PC-3 (cell line): Measurements from ENCODE around the gene IKZF5. TPM values are rescaled to one million over a fixed set of nuclear protein-coding genes. Genes with fewer than 3 reads are reported as not detected.

ENCODE experiments used
- ATAC-seq: fragments of 200-7000 bp; cut with Tn5 transposase; 2 replicates; pipeline ENCODE4 v1.9.1; 2020; ENCODE audit warnings: mild to moderate bottlenecking, moderate library complexity
- BruUV-seq: library from RNA; stranded (reverse); fragments of 400-500 nt; replicated peaks from 2 replicates; lab custom pipeline; 2021; lab: Mats Ljungman, UMichigan
- CTCF ChIA-PET: fragments of 300-600 bp; sonication (Branson Sonifier 250); formaldehyde crosslinking; loops from one replicate; lab custom pipeline; 2022; ENCODE audit warnings: antibody characterized with exemption; lab: Charles Lee
- POLR2A ChIA-PET: fragments of 300-600 bp; sonication (Branson Sonifier 250); formaldehyde crosslinking; loops from one replicate; lab custom pipeline; 2022; ENCODE audit warnings: antibody characterized with exemption; ENCODE audit not compliant: unreplicated experiment; lab: Charles Lee
- DNase-seq: peaks from one replicate; pipeline ENCODE4 v3.0.0-alpha.2; 2015
- H2AFZ ChIP-seq: fragments of 300-600 bp; sonication (generic); 2 replicates; pipeline ENCODE4 v1.6.0; 2016; ENCODE audit warnings: antibody characterized with exemption, low read length
- H3F3A ChIP-seq: fragments of 300-600 bp; sonication (generic); one replicate; pipeline ENCODE4 v1.6.0; 2017; ENCODE audit warnings: antibody characterized with exemption, low read length, control low read depth, mild to moderate bottlenecking; ENCODE audit not compliant: unreplicated experiment
- H3K27ac ChIP-seq: fragments of 300-600 bp; sonication (generic); 2 replicates; pipeline ENCODE4 v1.5.1; 2016; ENCODE audit warnings: mild to moderate bottlenecking, low read length
- H3K27me3 ChIP-seq: fragments of 300-600 bp; sonication (generic); 2 replicates; pipeline ENCODE4 v1.6.1; 2016; ENCODE audit warnings: low read length, mixed read lengths
- H3K36me3 ChIP-seq: fragments of 300-600 bp; sonication (generic); 2 replicates; pipeline ENCODE4 v1.6.1; 2016; ENCODE audit warnings: low read depth, mixed run types, low read length, mixed read lengths
- H3K4me1 ChIP-seq: fragments of 300-600 bp; sonication (generic); 2 replicates; pipeline ENCODE4 v1.5.1; 2016; ENCODE audit warnings: low read length; ENCODE audit not compliant: insufficient read depth
- H3K4me2 ChIP-seq: fragments of 300-600 bp; sonication (generic); 2 replicates; pipeline ENCODE4 v1.6.0; 2016; ENCODE audit warnings: low read length
- H3K4me3 ChIP-seq: fragments of 300-600 bp; sonication (generic); 2 replicates; pipeline ENCODE4 v1.5.1; 2016; ENCODE audit warnings: mild to moderate bottlenecking, low read length, mixed read lengths
- H3K79me2 ChIP-seq: fragments of 300-600 bp; sonication (generic); 2 replicates; pipeline ENCODE4 v1.6.1; 2017; ENCODE audit warnings: low read length, mixed read lengths
- H3K9ac ChIP-seq: fragments of 300-600 bp; sonication (generic); 2 replicates; pipeline ENCODE4 v1.6.0; 2016; ENCODE audit warnings: mild to moderate bottlenecking, low read length
- H3K9me2 ChIP-seq: fragments of 300-600 bp; sonication (generic); replicated peaks from 2 replicates; pipeline ENCODE4 v1.6.1; 2016; ENCODE audit warnings: mixed run types, low read length, mixed read lengths
- H3K9me3 ChIP-seq: fragments of 300-600 bp; sonication (generic); 2 replicates; pipeline ENCODE4 v1.6.1; 2016; ENCODE audit warnings: low read length, mixed read lengths
- H4K20me1 ChIP-seq: fragments of 300-600 bp; sonication (generic); 2 replicates; pipeline ENCODE4 v1.6.1; 2016; ENCODE audit warnings: low read length, mixed read lengths
- CTCF ChIP-seq: fragments of 300-600 bp; sonication (generic); conservative IDR thresholded peaks from 2 replicates; pipeline ENCODE4 v1.5.1; 2017; ENCODE audit warnings: antibody characterized with exemption, low read depth, mild to moderate bottlenecking, low read length
- EZH2 ChIP-seq: fragments of 300-600 bp; sonication (generic); IDR thresholded peaks from one replicate; pipeline ENCODE4 v1.6.1; 2017; ENCODE audit warnings: antibody characterized with exemption, mild to moderate bottlenecking, low read length; ENCODE audit not compliant: unreplicated experiment
- EZH2phosphoT487 ChIP-seq: fragments of 300-600 bp; sonication (generic); IDR thresholded peaks from 2 replicates; pipeline ENCODE4 v1.6.1; 2018; ENCODE audit warnings: mild to moderate bottlenecking, antibody characterized with exemption, low read length, borderline replicate concordance
- intact Hi-C: fragments of 100-400 bp; cut with micrococcal nuclease; formaldehyde crosslinking; loops from 2 replicates; pipeline ENCODE4 v1.9.0; 2023
- total RNA-seq: library from RNA; depleted of rRNA; stranded (reverse); fragments of >200 nt; gene quantifications from 2 replicates; pipeline ENCODE4 v1.2.3, GENCODE V29; 2014

IKZF5 gene
- total RNA-seq, 1 experiment from 2014 or later, result 1.6 TPM

- Histone ChIP-seq H3K4me3 (peak within 1 kb of the TSS; percentile 82), H3K9me2 (no peaks in the 10 kb centered on the region), H2AFZ (peak within 1 kb of the TSS; percentile 95), H3K4me1 (peaks cover 9% of the 10 kb centered on the region; the same call in 1 of the 2 replicates), H3F3A (no peaks in the 10 kb centered on the region), H3K27me3 (no peaks in the 10 kb centered on the region), H3K79me2 (no peaks in the 10 kb centered on the region), H4K20me1 (no peaks in the 10 kb centered on the region), H3K9ac (peak within 1 kb of the TSS; percentile 94), H3K36me3 (no peaks in the 10 kb centered on the region), H3K9me3 (no peaks in the 10 kb centered on the region), H3K27ac (peak within 1 kb of the TSS; percentile 79), H3K4me2 (peak within 1 kb of the TSS; percentile 89)
- POLR2A ChIA-PET, result interaction anchor here (0.5 kb wide), 1 partner anchor 419 kb away, joined by 3 read pairs; no protein-coding TSS in a partner anchor
- TF ChIP-seq CTCF (peak; percentile 65), EZH2 (no peak), EZH2phosphoT487 (no peak)
- intact Hi-C loops, result loop anchor here (2.0 to 5.0 kb wide), 3 partner anchors 26 to 128 kb away; partner anchors contain the start of gene C10orf88
- DNase-seq, result peak; percentile 83
- ATAC-seq, result peak; percentile 97
- CTCF ChIA-PET, result no interaction called here
- TSS peak; percentile 82 for BruUV-seq
These were observed 28.2 kb downstream of the IKZF5 start, which contains the start of gene PSTK for GRCh38 chr10:122980209-122981065. TSS of gene PSTK (plus strand) at chr10:122980401. CDS start at chr10:122980480, 79 bp downstream.

- Histone ChIP-seq H3K27ac (no peak overlapping the region), H3K9ac (no peak overlapping the region), H3K79me2 (no peaks in the 10 kb centered on the region), H3F3A (no peaks in the 10 kb centered on the region), H3K9me2 (no peaks in the 10 kb centered on the region), H3K27me3 (no peaks in the 10 kb centered on the region), H3K4me1 (no peaks in the 10 kb centered on the region), H3K4me3 (no peak overlapping the region), H2AFZ (no peak overlapping the region), H3K4me2 (no peak overlapping the region), H3K36me3 (no peaks in the 10 kb centered on the region), H4K20me1 (no peaks in the 10 kb centered on the region), H3K9me3 (no peaks in the 10 kb centered on the region)
- DNase-seq (no peak), ATAC-seq (no peak)
- no peak for TF ChIP-seq EZH2phosphoT487
- no peak for TF ChIP-seq CTCF
- TF ChIP-seq EZH2, result no peak
- intact Hi-C loops, result no loop called here
- ChIA-PET POLR2A (no interaction called here), CTCF (no interaction called here)
- BruUV-seq, result no TSS peak
These were observed 34.0 kb downstream of the IKZF5 start for GRCh38 chr10:122974543-122975064.

GRCh38 chr10:122974023-122974422, 34.6 kb downstream of the IKZF5 start:
- Histone ChIP-seq H3K4me2 (no peak overlapping the region), H2AFZ (no peak overlapping the region), H3K9ac (no peak overlapping the region), H3K4me3 (no peak overlapping the region), H3K27me3 (no peaks in the 10 kb centered on the region), H3F3A (no peaks in the 10 kb centered on the region), H3K36me3 (no peaks in the 10 kb centered on the region), H3K9me2 (no peaks in the 10 kb centered on the region), H3K79me2 (no peaks in the 10 kb centered on the region), H3K27ac (no peak overlapping the region), H3K4me1 (no peaks in the 10 kb centered on the region), H3K9me3 (no peaks in the 10 kb centered on the region), H4K20me1 (no peaks in the 10 kb centered on the region)
- no TSS peak for BruUV-seq
- intact Hi-C loops, result no loop called here
- CTCF ChIA-PET, result no interaction called here
- DNase-seq (no peak), ATAC-seq (no peak)
- POLR2A ChIA-PET, result no interaction called here
- TF ChIP-seq CTCF (no peak), EZH2phosphoT487 (no peak), EZH2 (no peak)
